H9 (cell line): Measurements from ENCODE around the gene GPRIN1. TPM values are rescaled to one million over a fixed set of nuclear protein-coding genes. Genes with fewer than 3 reads are reported as not detected.

Experiments used
- DNase-seq: peaks from one replicate; pipeline ENCODE4 v3.0.0-alpha.2; 2017
- H2AFZ ChIP-seq: one replicate; pipeline ENCODE4 v1.6.1; 2013; ENCODE audit warnings: mild to moderate bottlenecking, low read length, control low read depth, moderate library complexity
- H2AK5ac ChIP-seq: 2 replicates; pipeline ENCODE4 v1.6.1; 2013; ENCODE audit warnings: low read length, control low read depth, mixed read lengths; ENCODE audit not compliant: insufficient read length
- H2BK120ac ChIP-seq: one replicate; pipeline ENCODE4 v1.6.1; 2013; ENCODE audit warnings: low read depth, mild to moderate bottlenecking, low read length, control low read depth, inconsistent platforms; ENCODE audit not compliant: poor library complexity, severe bottlenecking
- H2BK12ac ChIP-seq: 2 replicates; pipeline ENCODE4 v1.6.1; 2013; ENCODE audit warnings: low read length, control low read depth, mixed read lengths, low read depth; ENCODE audit not compliant: insufficient read length
- H2BK15ac ChIP-seq: 2 replicates; pipeline ENCODE4 v1.6.1; 2013; ENCODE audit warnings: low read depth, low read length, control low read depth
- H2BK20ac ChIP-seq: one replicate; pipeline ENCODE4 v1.6.1; 2013; ENCODE audit warnings: low read depth, mild to moderate bottlenecking, low read length, control low read depth, inconsistent platforms; ENCODE audit not compliant: poor library complexity, severe bottlenecking
- H2BK5ac ChIP-seq: 2 replicates; pipeline ENCODE4 v1.6.1; 2013; ENCODE audit warnings: low read length, control low read depth, mixed read lengths; ENCODE audit not compliant: insufficient read length
- H3K14ac ChIP-seq: 2 replicates; pipeline ENCODE4 v1.6.1; 2013; ENCODE audit warnings: low read length, control low read depth; ENCODE audit not compliant: insufficient read depth
- H3K18ac ChIP-seq: 2 replicates; pipeline ENCODE4 v1.6.1; 2013; ENCODE audit warnings: low read depth, mild to moderate bottlenecking, mixed read lengths, low read length, control low read depth; ENCODE audit not compliant: insufficient read length
- H3K23ac ChIP-seq: 2 replicates; pipeline ENCODE4 v1.6.1; 2013; ENCODE audit warnings: low read length, control low read depth, mixed read lengths, low read depth; ENCODE audit not compliant: insufficient read length
- H3K23me2 ChIP-seq: 2 replicates; pipeline ENCODE4 v1.6.1; 2013; ENCODE audit warnings: low read depth, mild to moderate bottlenecking, mixed read lengths, low read length, control low read depth; ENCODE audit not compliant: insufficient read length, poor library complexity, severe bottlenecking
- H3K27ac ChIP-seq: 2 replicates; pipeline ENCODE4 v1.5.1; 2013; ENCODE audit warnings: low read length, control low read depth, mixed read lengths, low read depth; ENCODE audit not compliant: insufficient read length
- H3K27me3 ChIP-seq: 2 replicates; pipeline ENCODE4 v1.6.1; 2013; ENCODE audit warnings: low read length, control low read depth, inconsistent platforms; ENCODE audit not compliant: insufficient read depth
- H3K4ac ChIP-seq: 2 replicates; pipeline ENCODE4 v1.6.1; 2013; ENCODE audit warnings: low read depth, mild to moderate bottlenecking, control low read depth, inconsistent platforms, low read length, moderate library complexity
- H3K4me1 ChIP-seq: 2 replicates; pipeline ENCODE4 v1.6.1; 2013; ENCODE audit warnings: low read length, control low read depth, inconsistent platforms; ENCODE audit not compliant: insufficient read depth
- H3K4me2 ChIP-seq: 2 replicates; pipeline ENCODE4 v1.6.1; 2013; ENCODE audit warnings: low read length, control low read depth, mixed read lengths; ENCODE audit not compliant: insufficient read length, insufficient read depth
- H3K56ac ChIP-seq: 2 replicates; pipeline ENCODE4 v1.6.1; 2013; ENCODE audit warnings: low read depth, mild to moderate bottlenecking, mixed read lengths, low read length, control low read depth; ENCODE audit not compliant: insufficient read length
- H3K79me1 ChIP-seq: 2 replicates; pipeline ENCODE4 v1.6.1; 2013; ENCODE audit warnings: low read depth, mild to moderate bottlenecking, moderate library complexity, low read length, control low read depth, inconsistent platforms; ENCODE audit not compliant: insufficient read depth, poor library complexity, severe bottlenecking
- H3K79me2 ChIP-seq: 2 replicates; pipeline ENCODE4 v1.6.1; 2013; ENCODE audit warnings: low read length, control low read depth, inconsistent platforms; ENCODE audit not compliant: insufficient read depth
- H3K9ac ChIP-seq: 2 replicates; pipeline ENCODE4 v1.6.1; 2013; ENCODE audit warnings: low read length, control low read depth, mixed read lengths; ENCODE audit not compliant: insufficient read length; ENCODE audit errors: extremely low read depth
- H3K9me3 ChIP-seq: one replicate; pipeline ENCODE4 v1.6.1; 2013; ENCODE audit warnings: low read depth, low read length, inconsistent platforms; ENCODE audit not compliant: control insufficient read depth
- H3T11ph ChIP-seq: one replicate; pipeline ENCODE4 v1.6.1; 2013; ENCODE audit warnings: mild to moderate bottlenecking, low read length, control low read depth, inconsistent platforms
- H4K20me1 ChIP-seq: one replicate; pipeline ENCODE4 v1.6.1; 2013; ENCODE audit not compliant: control insufficient read depth, insufficient read length, insufficient read depth
- H4K5ac ChIP-seq: 2 replicates; pipeline ENCODE4 v1.6.1; 2013; ENCODE audit warnings: low read depth, mild to moderate bottlenecking, mixed read lengths, low read length, control low read depth; ENCODE audit not compliant: insufficient read length
- H4K8ac ChIP-seq: replicated peaks from 2 replicates; pipeline ENCODE4 v1.6.1; 2013; ENCODE audit warnings: low read length, control low read depth, mixed read lengths, low read depth; ENCODE audit not compliant: insufficient read length
- H4K91ac ChIP-seq: 2 replicates; pipeline ENCODE4 v1.6.1; 2013; ENCODE audit warnings: low read depth, mild to moderate bottlenecking, moderate library complexity, mixed read lengths, low read length, control low read depth; ENCODE audit not compliant: insufficient read length
- H3K27ac Mint-ChIP-seq, 3 experiments: 2 replicates in 2 of 3; 3 replicates in 1 of 3; pipeline ENCODE4 v1.8.0; 2020 to 2021; ENCODE audit warnings: mixed read lengths in 3 of 3, mild to moderate bottlenecking in 1 of 3, moderate library complexity in 1 of 3
- H3K27me3 Mint-ChIP-seq: 2 replicates; pipeline ENCODE4 v1.8.0; 2021; ENCODE audit warnings: low read depth, mild to moderate bottlenecking, moderate library complexity, mixed read lengths
- H3K36me3 Mint-ChIP-seq, 3 experiments: 2 replicates in 2 of 3; 3 replicates in 1 of 3; pipeline ENCODE4 v1.8.0; 2020 to 2021; ENCODE audit warnings: low read depth in 3 of 3, mixed read lengths in 3 of 3; ENCODE audit not compliant: insufficient read depth in 1 of 3
- H3K4me1 Mint-ChIP-seq, 2 experiments: 2 replicates each; pipeline ENCODE4 v1.8.0; 2020; ENCODE audit warnings: mixed read lengths in 2 of 2
- H3K4me3 Mint-ChIP-seq, 2 experiments: 2 replicates in 1 of 2; 3 replicates in 1 of 2; pipeline ENCODE4 v1.8.0; 2020 to 2021; ENCODE audit warnings: mild to moderate bottlenecking in 2 of 2, mixed read lengths in 2 of 2, moderate library complexity in 1 of 2
- H3K9me3 Mint-ChIP-seq, 2 experiments: 2 replicates in 1 of 2; 3 replicates in 1 of 2; pipeline ENCODE4 v1.8.0; 2020; ENCODE audit warnings: mild to moderate bottlenecking in 2 of 2, mixed read lengths in 2 of 2, moderate library complexity in 1 of 2
- CTCF ChIP-seq: fragments of 200-600 bp; sonication (generic); conservative IDR thresholded peaks from 3 replicates; pipeline ENCODE4 v1.8.0; 2021; ENCODE audit warnings: antibody characterized with exemption, mild to moderate bottlenecking
- WGBS: extraction: QIAGEN DNeasy Blood & Tissue Kit; methylation state at CpG from one replicate; pipeline ENCODE4 v1.1.7; 2013; ENCODE audit warnings: missing lambda C conversion rate, low lambda C conversion rate, mixed read lengths; ENCODE audit not compliant: insufficient read length; ENCODE audit errors: extremely low coverage; 5-methylcytosine and 5-hydroxymethylcytosine counted together
- total RNA-seq: library from RNA; stranded (reverse); gene quantifications from 2 replicates; pipeline ENCODE4 v1.2.1, GENCODE V29; 2021

Gene GPRIN1
- total RNA-seq, 1 experiment from 2014 or later: 10.8 TPM

- Histone ChIP-seq H4K91ac (no peak overlapping the region), H2BK20ac (no peak overlapping the region), H3K4ac (no peak overlapping the region), H3K27ac (no peak overlapping the region), H3K14ac (no peak overlapping the region), H2BK12ac (no peak overlapping the region), H3K56ac (no peak overlapping the region), H3K9ac (no peak overlapping the region), H2AFZ (peak overlapping the region; percentile 59), H3K4me2 (peak overlapping the region; percentile 59), H3K18ac (no peak overlapping the region), H2AK5ac (no peak overlapping the region), H3T11ph (no peak overlapping the region), H2BK15ac (no peak overlapping the region), H2BK120ac (no peak overlapping the region), H3K4me1 (no peaks in the 10 kb centered on the region), H3K9me3 (no peaks in the 10 kb centered on the region), H4K5ac (no peak overlapping the region), H3K79me2 (no peaks in the 10 kb centered on the region), H3K27me3 (peaks cover 2% of the 10 kb centered on the region; the same call in 1 of the 2 replicates), H2BK5ac (no peak overlapping the region), H4K20me1 (no peaks in the 10 kb centered on the region), H3K23ac (no peak overlapping the region), H3K79me1 (no peaks in the 10 kb centered on the region), H3K23me2 (peaks cover 6% of the 10 kb centered on the region), H4K8ac (no peak overlapping the region)
- no peaks in the 10 kb centered on the region for H3K9me3 Mint-ChIP-seq
- WGBS: no CpG with 5 or more reads among the region's 19 CpGs
- H3K27me3 Mint-ChIP-seq: peaks cover 78% of the 10 kb centered on the region
- no peaks in the 10 kb centered on the region for H3K36me3 Mint-ChIP-seq
- no peak for DNase-seq
- H3K4me1 Mint-ChIP-seq: peaks cover 6 to 25% of the 10 kb centered on the region in 2 experiments; a peak in 3 of 4 replicates
- no peak for TF ChIP-seq CTCF
- no peak overlapping the region for H3K27ac Mint-ChIP-seq
- H3K4me3 Mint-ChIP-seq: peak overlapping the region in 1 of 2 experiments; percentile 72; a peak in 2 of 5 replicates
Measured at GRCh38 chr5:176618783-176619182, 8.8 kb upstream of the GPRIN1 start.
